ENCODE measurements around the gene SPAG8. TPM values are rescaled to one million over a fixed set of nuclear protein-coding genes. Genes with fewer than 3 reads are reported as not detected.

SPAG8 gene
- total and polyA plus RNA-seq, 2 experiments from 2014 or later: 3.7 to 6.1 TPM

DNA sequence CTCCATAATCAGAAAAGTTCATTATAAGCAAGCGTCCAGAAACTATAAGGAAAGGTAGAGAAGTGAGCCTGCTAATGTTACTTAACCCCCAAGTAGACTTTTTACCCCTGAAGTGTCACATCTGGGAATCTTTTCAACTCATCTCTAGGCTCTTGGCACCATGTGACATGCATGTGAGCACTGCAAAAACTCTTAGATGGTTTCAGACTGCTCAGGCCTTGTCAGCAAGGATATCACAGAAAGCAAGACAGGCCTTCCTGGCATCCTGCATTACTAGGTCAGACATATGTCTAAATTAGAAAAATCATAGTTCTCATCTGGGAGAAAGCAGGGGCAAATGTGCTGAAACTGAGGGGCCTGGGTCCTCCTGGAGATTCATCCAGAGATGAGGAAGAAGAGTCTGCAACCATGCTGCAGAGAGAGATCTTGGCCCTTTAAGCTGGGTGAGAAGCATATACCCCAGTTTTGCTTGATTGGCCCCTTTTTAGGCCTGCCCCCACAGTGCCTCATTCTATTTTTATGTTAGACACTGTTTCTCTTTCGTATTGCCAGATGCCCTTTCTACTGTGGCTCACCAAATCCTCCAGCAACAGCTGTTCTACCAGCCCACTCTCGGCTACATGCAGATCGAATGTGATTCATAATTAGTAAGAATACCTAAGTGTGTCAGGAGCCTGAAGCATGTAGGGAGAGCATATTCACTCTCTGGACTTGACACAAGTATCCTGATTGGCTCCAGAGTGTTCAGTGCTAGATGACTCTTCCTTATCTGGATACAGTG is 35.9 kb upstream of the SPAG8 start:
- TF ChIP-seq, protein P1, sequence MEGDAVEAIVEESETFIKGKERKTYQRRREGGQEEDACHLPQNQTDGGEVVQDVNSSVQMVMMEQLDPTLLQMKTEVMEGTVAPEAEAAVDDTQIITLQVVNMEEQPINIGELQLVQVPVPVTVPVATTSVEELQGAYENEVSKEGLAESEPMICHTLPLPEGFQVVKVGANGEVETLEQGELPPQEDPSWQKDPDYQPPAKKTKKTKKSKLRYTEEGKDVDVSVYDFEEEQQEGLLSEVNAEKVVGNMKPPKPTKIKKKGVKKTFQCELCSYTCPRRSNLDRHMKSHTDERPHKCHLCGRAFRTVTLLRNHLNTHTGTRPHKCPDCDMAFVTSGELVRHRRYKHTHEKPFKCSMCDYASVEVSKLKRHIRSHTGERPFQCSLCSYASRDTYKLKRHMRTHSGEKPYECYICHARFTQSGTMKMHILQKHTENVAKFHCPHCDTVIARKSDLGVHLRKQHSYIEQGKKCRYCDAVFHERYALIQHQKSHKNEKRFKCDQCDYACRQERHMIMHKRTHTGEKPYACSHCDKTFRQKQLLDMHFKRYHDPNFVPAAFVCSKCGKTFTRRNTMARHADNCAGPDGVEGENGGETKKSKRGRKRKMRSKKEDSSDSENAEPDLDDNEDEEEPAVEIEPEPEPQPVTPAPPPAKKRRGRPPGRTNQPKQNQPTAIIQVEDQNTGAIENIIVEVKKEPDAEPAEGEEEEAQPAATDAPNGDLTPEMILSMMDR (IDR thresholded peaks at IDR 0.05; ENCODE audit: low read depth, low read length): no peak
- H3K4me1 ChIP-seq (ENCODE audit: low read depth): peaks cover 8% of the 10 kb centered on the region
- no peak overlapping the region for H3K4me3 ChIP-seq
- peak; percentile 32 to 51 for DNase-seq (ENCODE audit: low read depth in 1 of 2, low spot score in 1 of 2)
- H3K36me3 ChIP-seq: peaks cover 5% of the 10 kb centered on the region
- no peaks in the 10 kb centered on the region for H3K9me3 ChIP-seq (ENCODE audit: low read depth)
- H3K27ac ChIP-seq: no peak overlapping the region
- H3K27me3 ChIP-seq: peaks cover 19% of the 10 kb centered on the region

DNA sequence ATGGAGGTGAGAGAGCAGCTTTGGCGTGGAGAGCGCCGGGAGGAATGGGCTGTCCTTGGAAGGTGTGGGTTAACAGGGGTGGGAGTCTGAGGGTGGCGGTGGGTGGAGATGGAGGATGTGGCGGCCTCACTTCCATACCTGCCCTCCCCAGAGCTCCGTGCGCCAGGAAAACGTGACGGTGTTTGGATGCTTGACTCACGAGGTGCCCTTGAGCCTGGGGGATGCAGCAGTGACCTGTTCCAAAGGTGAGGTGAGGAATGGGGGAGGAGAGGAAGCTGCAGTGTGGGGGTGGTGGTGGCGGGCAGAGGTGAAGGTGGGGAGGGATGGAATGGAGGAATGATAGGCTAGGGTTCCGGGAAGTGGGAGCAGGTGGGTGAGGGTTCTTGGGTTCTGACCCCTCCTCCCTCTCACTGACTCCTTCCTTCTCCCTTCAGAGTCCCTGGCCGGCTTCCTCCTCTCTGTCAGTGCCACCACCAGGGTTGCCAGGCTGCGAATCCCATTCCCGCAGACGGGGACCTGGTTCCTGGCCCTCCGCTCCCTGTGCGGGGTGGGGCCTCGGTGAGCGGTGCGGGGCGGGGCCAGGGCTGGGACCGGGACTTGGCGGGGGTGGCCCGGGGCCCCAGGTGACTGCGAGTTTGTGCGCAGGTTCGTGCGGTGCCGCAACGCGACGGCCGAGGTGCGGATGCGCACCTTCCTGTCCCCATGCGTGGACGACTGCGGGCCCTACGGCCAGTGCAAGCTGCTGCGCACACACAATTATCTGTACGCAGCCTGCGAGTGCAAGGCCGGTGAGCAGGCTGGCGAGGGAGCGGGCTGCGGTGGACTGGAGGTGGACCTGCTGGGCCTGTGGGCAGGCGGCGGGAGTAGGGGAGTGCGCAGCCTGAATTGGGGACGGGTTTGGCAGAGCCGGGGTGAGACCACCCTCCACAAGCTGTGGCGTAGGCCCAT is 34.0 kb upstream of the SPAG8 start:
- no peak for DNase-seq (ENCODE audit: low read depth in 1 of 2, low spot score in 1 of 2)
- peaks cover 8% of the 10 kb centered on the region for H3K4me1 ChIP-seq (ENCODE audit: low read depth)
- TF ChIP-seq, protein P1 (IDR thresholded peaks at IDR 0.05; ENCODE audit: low read depth, low read length): no peak
- H3K36me3 ChIP-seq: peaks cover 5% of the 10 kb centered on the region
- H3K27ac ChIP-seq: no peak overlapping the region
- no peaks in the 10 kb centered on the region for H3K9me3 ChIP-seq (ENCODE audit: low read depth)
- H3K4me3 ChIP-seq: no peak overlapping the region
- H3K27me3 ChIP-seq: peaks cover 19% of the 10 kb centered on the region

DNA sequence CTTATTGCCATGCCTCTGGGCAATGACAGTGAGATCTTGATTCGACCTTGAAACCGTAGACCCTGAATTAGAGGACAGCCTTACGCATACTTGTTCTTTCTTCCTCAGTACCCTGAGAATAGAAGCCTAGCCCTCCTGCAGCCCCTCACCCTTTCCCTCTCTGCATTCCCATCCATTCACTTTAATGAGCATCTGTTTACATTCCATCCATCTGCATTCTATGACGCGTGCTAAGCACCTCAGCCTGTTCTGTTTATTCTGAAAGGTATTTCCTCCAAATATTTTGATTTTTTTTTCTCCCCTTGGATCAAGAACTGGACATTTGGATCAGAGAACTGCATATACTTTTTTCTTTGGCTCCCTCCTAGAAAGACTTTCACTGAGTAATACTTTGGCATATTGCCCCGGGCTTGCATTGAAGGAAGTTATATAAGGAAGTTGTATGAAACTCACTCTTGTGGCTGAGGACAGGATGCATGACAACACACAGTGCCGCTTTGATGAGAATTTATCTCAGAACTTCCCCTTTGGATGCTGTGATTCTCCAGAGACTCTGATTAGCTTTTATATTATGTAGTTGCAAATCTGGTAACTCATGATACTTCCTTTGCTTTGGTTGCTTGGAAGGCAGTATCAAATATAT is 32.7 kb upstream of the SPAG8 start:
- peak in 1 of 2 donors; percentile 94 for DNase-seq (ENCODE audit: low read depth in 1 of 2, low spot score in 1 of 2)

DNA sequence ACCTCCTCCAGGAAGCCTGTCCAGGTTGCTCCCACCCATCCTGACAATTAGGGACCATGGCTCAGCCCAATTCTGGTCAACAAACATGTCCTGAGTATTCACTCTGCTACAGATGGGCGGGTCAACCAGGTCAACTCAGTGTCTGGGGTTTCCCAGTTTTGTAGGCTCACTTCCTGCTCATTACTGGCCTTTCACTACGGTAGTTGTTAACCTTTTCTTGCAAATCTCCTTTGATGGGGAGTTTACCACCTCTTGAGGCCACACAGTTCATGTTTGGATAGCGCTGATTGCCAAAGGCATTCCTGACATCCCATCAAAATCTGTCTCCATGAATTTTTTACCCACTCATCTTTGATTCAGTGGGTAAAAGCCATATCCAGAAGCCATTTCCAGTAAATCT is 30.7 kb upstream of the SPAG8 start:
- Histone ChIP-seq H3K4me3 (no peak overlapping the region), H3K36me3 (peaks cover 5% of the 10 kb centered on the region), H3K9me3 (ENCODE audit: low read depth) (no peaks in the 10 kb centered on the region), H3K27ac (no peak overlapping the region), H3K4me1 (ENCODE audit: low read depth) (peaks cover 1% of the 10 kb centered on the region), H3K27me3 (peaks cover 19% of the 10 kb centered on the region)
- TF ChIP-seq, protein P1 (IDR thresholded peaks at IDR 0.05; ENCODE audit: low read depth, low read length): no peak
- no peak for DNase-seq (ENCODE audit: low read depth in 1 of 2, low spot score in 1 of 2)

More for the DNA sequence above, 32.7 kb upstream of the SPAG8 start:
- Histone ChIP-seq H3K36me3 (peaks cover 5% of the 10 kb centered on the region), H3K4me3 (no peak overlapping the region), H3K27me3 (peaks cover 19% of the 10 kb centered on the region), H3K9me3 (ENCODE audit: low read depth) (no peaks in the 10 kb centered on the region), H3K27ac (no peak overlapping the region), H3K4me1 (ENCODE audit: low read depth) (peaks cover 8% of the 10 kb centered on the region)
- TF ChIP-seq, protein P1 (IDR thresholded peaks at IDR 0.05; ENCODE audit: low read depth, low read length): no peak

DNA sequence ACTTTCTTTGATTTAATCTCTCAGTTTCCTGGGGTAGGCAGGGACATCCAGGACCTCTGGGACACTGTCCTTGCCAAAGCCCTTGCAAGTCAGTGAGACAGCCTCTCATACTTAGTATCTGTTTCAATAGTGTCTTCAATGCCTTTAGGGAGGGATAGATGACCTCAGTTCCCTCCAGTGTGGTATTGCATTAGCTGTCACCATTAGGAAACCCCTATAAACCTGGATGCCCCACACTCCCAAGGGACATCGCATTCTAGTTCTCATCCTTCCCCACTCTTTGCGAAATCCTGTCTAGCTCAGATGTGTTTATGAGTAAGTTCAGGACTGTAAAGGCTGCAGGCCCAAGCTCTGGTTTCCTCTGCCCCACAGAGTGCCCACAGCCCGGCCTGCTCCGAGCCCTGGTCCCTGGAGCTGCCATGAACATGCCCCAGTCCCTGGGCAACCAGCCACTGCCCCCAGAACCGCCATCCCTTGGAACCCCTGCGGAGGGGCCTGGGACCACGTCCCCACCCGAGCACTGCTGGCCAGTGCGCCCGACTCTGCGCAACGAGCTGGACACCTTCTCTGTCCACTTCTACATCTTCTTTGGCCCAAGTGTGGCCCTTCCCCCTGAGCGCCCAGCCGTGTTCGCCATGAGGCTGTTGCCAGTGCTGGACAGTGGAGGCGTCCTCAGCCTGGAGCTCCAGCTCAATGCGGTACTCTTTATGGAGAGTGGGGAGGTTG is 30.1 kb upstream of the SPAG8 start:
- peaks cover 2% of the 10 kb centered on the region for H3K36me3 ChIP-seq
- peaks cover 19% of the 10 kb centered on the region for H3K27me3 ChIP-seq
- no peak for DNase-seq (ENCODE audit: low read depth in 1 of 2, low spot score in 1 of 2)
- TF ChIP-seq, protein P1 (IDR thresholded peaks at IDR 0.05; ENCODE audit: low read depth, low read length): no peak
- H3K27ac ChIP-seq: no peak overlapping the region
- no peaks in the 10 kb centered on the region for H3K9me3 ChIP-seq (ENCODE audit: low read depth)
- no peaks in the 10 kb centered on the region for H3K4me1 ChIP-seq (ENCODE audit: low read depth)
- no peak overlapping the region for H3K4me3 ChIP-seq

All from cardiac muscle cell (in vitro differentiated cells and primary cell).